Stimulated activated CD4-positive, alpha-beta T cell treated with anti-CD3 and anti-CD28 coated beads, Interleukin-1b, Interleukin-23, amount 100 ng/mL, for 24 hours (primary cell): Measurements from ENCODE around the gene BANP.
"Not testable (repeated sequence)": the region's sequence is repeated elsewhere in the genome, so short reads cannot be mapped to it uniquely, and the experiment has no call there.

ENCODE experiments used
- DNase-seq, 4 experiments: peaks; one replicate each; pipeline ENCODE4 v3.0.0-alpha.2; 2020; ENCODE audit warnings: low read depth in 4 of 4, low spot score in 1 of 4

The BANP gene

DNA sequence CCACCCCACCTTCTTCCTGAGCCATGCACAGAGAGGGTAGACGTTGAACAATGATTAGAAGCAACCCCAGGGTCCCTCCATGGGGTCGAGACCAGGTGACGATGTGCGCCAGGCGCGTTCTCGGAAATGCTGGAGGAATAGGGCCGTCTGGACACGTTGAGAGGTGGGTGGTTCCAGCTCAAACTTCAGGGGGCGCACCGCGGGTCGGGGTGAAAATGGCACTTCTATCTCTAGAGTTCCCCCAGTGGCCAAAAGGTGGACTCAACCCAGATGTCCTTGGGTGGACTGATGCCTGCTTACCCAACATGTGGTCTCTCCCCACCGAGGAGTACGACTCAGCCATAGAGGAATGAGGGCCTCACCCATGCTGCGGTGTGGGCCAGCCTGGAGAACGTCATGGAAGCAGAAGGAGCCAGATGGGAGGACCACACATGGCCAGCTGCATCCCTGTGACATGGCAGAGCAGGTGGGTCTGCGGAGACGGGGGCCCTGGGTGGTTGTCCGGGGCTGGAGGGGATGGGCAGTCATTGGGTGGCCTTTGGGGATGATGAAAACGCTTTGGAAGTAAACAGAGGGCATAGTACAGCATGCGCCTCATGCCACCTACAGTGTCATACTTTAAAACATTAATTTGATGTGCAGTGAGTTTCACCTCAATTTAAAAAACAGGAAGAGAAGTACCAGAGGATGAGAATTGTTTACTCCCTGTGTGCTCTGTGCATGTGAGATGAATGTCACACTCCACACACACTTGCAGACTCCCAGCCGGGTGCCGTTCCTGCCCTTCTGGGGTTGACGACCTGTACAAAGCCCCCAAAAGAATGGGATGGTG lies 147.7 kb downstream of the BANP start:
- not testable (repeated sequence) for DNase-seq

DNA sequence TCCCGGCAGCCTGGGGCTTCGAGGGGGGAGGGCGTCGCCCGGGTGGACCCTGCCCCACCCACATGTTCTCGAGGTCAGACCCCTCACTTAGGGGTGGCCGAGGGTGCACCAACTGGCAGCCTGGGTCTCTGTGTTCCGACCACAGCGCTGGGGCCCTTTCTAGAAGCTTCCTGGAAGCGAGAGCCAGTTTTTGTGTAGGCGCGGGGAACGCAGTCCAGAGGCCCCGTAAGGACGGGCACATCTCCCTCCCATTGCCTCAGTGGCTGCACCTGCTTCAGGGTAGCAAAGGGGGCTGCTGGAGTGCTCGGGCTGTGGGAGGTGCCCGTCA lies 148.3 kb downstream of the BANP start:
- no peak for DNase-seq

DNA sequence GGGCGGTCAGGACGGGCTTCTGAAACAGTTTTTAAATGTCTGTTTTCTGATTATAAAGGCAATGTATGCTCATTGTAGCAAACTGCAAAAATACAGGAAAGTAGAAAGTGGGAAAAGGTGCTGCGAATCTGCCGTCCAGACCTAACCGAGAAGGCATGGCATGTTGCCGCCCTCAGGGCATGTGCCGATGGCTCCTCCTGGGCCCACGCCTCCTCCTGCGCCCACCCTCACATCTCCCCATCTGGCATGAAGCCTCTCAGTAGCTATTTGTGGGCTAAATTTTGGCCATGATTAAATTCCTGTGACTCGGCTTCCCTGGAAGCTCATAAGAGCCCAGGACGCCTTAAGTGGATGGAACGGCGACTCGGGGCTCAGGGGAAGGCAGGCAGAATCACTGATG lies 148.7 kb downstream of the BANP start:
- not testable (repeated sequence) for DNase-seq

GRCh38 chr16:88100801-88101622 lies 149.8 kb downstream of the BANP start:
- DNase-seq = not testable (repeated sequence)

DNA sequence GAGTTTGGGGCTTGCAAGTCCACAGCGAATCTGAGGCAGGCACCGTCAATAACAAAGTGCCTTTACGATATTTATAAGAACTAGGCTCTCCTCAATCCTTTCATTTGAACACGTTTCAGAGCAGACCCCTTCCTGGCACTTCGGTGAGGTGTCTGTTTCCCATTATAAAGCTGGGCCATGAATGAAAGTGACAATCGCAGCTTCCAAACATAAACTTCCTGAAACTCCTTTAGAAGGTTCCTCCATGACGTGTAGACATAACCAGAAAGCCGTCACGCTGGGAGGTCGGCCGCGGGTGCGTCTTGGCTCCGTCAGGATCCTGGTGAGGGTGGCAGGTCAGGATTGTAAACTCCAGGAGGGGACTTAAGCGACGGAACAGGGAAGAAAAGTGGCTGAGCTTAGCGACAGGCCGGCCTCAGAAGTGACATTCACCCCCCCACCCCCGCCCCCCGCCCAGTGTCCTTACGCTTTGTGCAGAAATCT lies 150.4 kb downstream of the BANP start:
- DNase-seq = not testable (repeated sequence)

- DNase-seq = no peak
Measured at GRCh38 chr16:88102597-88102996, 151.4 kb downstream of the BANP start.

GRCh38 chr16:88103011-88103410 lies 151.8 kb downstream of the BANP start:
- DNase-seq = no peak

DNA sequence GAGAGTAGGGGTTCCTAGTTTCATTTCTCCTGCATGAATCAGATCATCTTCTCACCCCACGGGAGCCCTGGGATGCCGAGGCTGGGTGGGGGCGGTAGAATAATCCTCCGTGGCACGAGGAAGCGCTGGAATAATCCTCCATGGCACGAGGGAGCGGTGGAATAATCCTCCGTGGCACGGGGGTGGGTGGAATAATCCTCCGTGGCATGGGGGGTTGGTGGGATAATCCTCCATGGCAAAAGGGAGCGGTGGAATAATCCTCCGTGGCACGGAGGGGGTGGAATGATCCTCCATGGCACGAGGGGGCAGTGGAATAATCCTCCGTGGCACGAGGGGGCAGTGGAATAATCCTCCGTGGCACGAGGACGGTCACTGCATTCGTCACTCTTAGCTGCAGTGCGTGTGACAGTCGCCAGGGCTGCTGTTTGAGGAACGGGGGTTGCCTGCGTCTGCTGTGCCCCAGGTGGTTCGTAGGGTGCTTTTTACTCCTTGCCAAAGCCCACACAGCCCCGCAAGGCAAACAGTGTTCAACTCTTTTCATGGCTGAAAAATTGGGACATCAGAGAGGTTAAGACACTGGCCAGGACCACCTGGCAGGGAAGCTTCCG lies 152.5 kb downstream of the BANP start:
- no peak for DNase-seq

- not testable (repeated sequence) for DNase-seq
Measured at GRCh38 chr16:88104363-88104762, 153.1 kb downstream of the BANP start.

DNA sequence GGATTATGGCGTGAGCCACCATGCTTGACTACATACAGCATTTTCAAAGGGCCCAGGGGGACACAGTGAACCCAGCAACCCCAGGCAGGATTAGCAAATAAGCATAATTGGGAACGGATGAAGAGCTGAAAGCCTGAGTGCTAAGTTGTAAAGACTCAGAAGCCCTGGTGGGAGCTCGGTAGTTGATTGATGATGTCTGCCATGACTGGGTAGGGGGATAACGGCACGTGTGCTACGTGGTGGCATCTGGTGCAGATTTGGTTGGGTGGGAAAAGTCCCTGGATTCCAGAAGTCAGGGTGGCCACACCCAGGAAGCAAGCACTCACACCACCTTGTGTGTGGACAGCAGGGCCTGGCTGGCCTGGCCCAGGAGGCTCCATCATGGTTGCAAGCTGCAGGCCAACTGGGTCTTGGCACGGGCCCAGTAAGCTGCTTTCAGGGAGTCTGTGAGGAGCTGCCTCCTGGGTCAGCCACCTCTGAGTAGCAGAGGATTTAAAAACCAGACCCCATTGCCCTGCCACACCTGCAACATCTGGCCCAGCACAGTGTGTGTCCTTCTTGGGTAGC lies 154.4 kb downstream of the BANP start:
- DNase-seq = not testable (repeated sequence)

- not testable (repeated sequence) for DNase-seq
Measured at GRCh38 chr16:88106566-88106965, 155.3 kb downstream of the BANP start.

GRCh38 chr16:88108762-88109161 lies 157.5 kb downstream of the BANP start:
- no peak for DNase-seq

DNA sequence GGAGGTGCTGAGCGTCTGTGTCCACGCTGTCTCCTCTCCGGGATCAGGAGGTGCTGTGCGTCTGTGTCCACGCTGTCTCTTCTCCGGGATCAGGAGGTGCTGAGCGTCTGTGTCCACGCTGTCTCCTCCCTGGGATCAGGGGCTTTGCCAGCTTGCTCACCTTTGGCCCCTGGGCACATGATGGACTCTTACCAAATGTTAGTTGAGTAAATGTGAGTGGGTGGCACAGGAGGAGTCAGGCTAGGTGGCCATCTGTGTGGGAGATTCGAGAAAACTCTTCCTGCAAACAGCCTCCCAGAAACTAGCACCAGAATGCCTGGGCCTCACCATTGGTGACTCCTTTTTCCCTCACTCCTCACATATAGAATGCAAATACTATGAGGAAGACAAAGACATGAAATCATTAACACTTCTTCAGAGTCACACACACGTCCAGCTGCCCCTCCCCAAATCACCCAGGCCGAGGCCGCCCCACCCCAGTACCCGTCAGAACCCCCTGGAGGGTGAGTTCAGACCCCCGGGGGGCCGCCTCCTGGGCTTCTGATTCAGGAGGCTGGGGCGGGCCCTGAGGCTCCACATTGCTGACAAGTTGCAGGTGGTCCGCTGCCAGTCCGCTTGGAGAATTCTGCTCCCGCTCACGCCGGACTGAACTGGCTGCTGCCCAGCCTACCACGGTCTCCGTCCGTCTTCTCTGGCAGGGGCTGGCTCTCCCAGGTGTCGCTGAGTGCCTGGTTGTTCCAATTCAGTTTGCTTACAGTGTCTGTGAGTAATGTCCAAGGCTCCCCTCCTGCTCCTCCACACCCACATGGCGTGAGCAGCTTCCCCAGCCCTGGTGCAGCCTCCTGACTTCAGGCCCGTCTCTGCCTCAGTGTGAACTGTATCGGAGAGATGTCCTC lies 158.7 kb downstream of the BANP start:
- not testable (repeated sequence) for DNase-seq

- not testable (repeated sequence) for DNase-seq
Measured at GRCh38 chr16:88110875-88111494, 159.8 kb downstream of the BANP start.

DNA sequence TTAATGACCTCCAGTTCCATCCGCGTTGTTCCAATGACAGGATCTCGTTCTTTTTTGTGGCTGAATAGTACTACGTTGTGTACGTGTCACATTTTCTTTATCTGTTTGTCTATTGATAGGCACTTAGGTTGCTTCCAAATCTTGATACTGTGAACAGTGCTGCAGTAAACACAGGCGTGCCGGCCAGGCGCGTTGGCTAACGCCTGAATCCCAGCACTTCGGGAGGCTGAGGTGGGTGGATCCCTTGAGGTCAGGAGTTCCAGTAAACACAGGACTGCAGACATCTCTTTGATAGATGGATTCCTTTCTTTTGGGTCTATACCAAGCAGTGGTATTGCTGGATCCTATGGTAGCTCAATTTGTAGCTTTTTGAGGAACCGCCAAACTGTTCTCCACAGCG lies 160.7 kb downstream of the BANP start:
- DNase-seq = not testable (repeated sequence)

DNA sequence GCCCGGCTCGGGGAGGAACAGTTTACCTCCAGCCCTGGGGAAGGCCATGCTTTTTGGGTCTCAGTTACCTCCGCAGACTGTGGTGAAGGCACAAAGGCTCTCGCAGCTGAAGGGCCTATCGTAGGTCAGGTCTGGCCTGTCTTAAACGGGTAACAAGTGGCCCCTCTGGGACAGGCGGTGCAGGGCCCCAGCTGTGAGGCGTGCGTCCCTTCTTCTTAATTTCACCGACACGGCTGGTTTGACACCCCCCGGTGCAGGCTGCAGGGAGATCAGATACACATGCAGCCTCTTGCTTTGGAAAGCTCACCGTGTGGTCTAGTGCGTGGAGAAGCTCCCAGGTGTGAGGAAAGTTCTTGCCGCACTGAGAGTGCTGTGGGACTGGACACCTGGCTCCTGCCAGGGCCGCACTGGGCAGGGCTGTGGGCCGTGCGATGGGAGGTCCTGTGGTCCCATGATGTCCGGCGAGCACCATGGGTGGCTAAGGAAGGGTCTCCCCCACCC lies 162.4 kb downstream of the BANP start:
- no peak for DNase-seq

GRCh38 chr16:88114541-88115228 lies 163.5 kb downstream of the BANP start:
- not testable (repeated sequence) for DNase-seq

GRCh38 chr16:88116121-88116520 lies 164.9 kb downstream of the BANP start:
- no peak for DNase-seq

DNA sequence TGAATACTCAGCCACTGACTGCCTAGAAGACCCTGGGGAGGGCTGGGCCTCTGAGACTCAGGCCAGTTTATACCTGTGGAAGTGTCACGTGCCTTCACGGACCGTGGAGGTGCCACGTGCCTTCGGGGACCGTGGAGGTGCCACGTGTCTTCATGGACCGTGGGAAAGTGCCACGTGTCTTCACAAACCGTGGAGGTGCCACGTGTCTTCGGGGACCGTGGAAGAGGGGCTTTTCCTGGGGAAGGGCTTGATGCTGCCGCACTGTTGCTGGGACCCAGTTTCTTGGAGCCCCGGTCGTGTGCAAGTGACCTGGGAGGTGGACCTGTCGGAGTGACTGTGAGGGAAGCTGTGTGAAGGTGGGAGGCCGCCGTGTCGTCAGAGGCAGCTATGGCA lies 166.2 kb downstream of the BANP start:
- DNase-seq = no peak
